SK-N-MC (cell line): ENCODE measurements around the gene NUBP1.

Experiments used
- DNase-seq: peaks from one replicate; pipeline ENCODE4 v3.0.0-alpha.2; 2011; ENCODE audit warnings: low read depth, low spot score
- H3K27ac ChIP-seq: fragments of 200-600 bp; sonication (generic); 2 replicates; pipeline ENCODE4 v1.5.1; 2016; ENCODE audit warnings: mixed run types
- H3K36me3 ChIP-seq: fragments of 200-600 bp; sonication (generic); 2 replicates; pipeline ENCODE4 v1.6.1; 2017; ENCODE audit warnings: antibody characterized with exemption, low read length, mixed read lengths; ENCODE audit not compliant: insufficient read depth
- H3K4me3 ChIP-seq: fragments of 200-600 bp; sonication (generic); 2 replicates; pipeline ENCODE4 v1.5.1; 2016
- H3K9ac ChIP-seq: fragments of 200-600 bp; sonication (generic); 2 replicates; pipeline ENCODE4 v1.8.0; 2017; ENCODE audit warnings: mixed run types, mixed read lengths; ENCODE audit not compliant: insufficient read length
- H3K9me3 ChIP-seq: fragments of 200-600 bp; sonication (generic); 2 replicates; pipeline ENCODE4 v1.6.1; 2017; ENCODE audit warnings: low read depth, mild to moderate bottlenecking, antibody characterized with exemption, low read length, moderate library complexity, mixed read lengths
- EZH2 ChIP-seq: fragments of 200-600 bp; sonication (generic); IDR thresholded peaks from one replicate; pipeline ENCODE4 v1.6.1; 2017; ENCODE audit warnings: antibody characterized with exemption
- FOXP2 ChIP-seq: optimal IDR thresholded peaks from 2 replicates; pipeline ENCODE3; 2011; ENCODE audit warnings: mild to moderate bottlenecking, moderate library complexity; ENCODE audit not compliant: insufficient read depth; ENCODE audit errors: extremely low read length, control extremely low read depth
- POLR2AphosphoS5 ChIP-seq: IDR thresholded peaks from 2 replicates; pipeline ENCODE4 v1.6.1; 2012; ENCODE audit warnings: mild to moderate bottlenecking, low read depth, low read length, borderline replicate concordance

NUBP1 gene

DNA sequence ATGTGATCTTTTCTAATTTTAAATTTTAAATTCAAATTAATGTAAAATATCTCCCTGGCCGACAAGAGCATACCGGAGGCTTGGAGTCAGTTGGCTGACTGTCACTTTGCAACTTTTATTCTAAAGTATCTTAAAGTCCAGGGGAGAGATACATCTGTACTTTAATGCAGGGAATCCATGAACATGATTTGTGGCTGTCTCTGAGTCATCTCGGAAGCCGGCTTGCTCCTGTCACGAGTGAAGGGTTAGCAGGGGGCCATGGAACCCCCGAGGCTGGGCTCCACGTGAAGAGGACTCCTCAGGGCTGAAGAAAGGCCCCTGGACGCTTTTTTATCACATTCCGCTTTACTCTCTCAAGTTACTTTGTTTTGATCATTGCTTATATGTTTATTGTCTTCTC lies 61.7 kb downstream of the NUBP1 start:
- H3K36me3 ChIP-seq = no peaks in the 10 kb centered on the region
- no peak overlapping the region for H3K4me3 ChIP-seq
- no peak for DNase-seq
- no peak overlapping the region for H3K9ac ChIP-seq
- TF ChIP-seq EZH2 (no peak), POLR2AphosphoS5 (no peak), FOXP2 (no peak)
- H3K9me3 ChIP-seq = no peaks in the 10 kb centered on the region
- no peak overlapping the region for H3K27ac ChIP-seq

DNA sequence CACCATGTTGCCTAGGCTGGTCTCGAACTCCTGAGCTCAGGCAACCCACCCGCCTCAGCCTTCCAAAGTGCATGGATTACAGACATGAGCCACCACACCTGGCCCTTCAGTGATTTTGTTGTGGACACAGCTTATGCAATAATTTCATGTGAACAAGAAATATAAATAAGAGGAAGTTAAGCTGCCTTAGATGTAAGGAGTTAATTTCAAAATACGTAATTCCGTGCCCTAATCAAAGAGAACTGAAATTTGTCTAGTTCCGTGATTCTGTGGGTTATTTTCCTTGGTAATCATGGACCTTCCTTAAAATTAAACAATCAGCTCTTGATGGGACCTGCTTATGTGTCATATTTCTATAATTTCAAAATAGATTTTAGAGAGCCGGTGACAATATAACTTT lies 63.1 kb downstream of the NUBP1 start:
- TF ChIP-seq EZH2 = no peak
- TF ChIP-seq POLR2AphosphoS5 = no peak
- TF ChIP-seq FOXP2 = no peak
- Histone ChIP-seq H3K27ac (no peak overlapping the region), H3K36me3 (no peaks in the 10 kb centered on the region), H3K4me3 (no peak overlapping the region), H3K9ac (no peak overlapping the region), H3K9me3 (no peaks in the 10 kb centered on the region)
- DNase-seq = no peak

DNA sequence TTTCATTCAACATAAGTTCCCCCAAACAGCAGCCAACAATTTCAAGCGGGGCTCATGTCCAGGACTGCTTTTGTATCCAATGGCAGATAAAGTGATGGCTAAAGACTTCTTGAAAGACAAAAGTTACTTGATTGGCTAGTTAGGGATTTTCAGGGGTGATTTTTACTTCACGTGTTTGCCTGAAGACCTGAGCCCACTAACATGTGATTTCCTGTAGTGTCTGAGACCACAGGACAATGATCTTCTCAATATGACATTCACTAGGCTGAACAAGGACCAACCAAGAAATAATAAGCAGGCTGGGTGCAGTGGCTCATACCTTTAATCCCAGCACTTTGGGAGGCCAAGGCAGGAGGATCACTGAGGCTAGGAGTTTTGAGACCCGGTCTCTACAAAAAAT lies 64.6 kb downstream of the NUBP1 start:
- TF ChIP-seq EZH2 (no peak), FOXP2 (no peak), POLR2AphosphoS5 (no peak)
- DNase-seq = no peak
- no peaks in the 10 kb centered on the region for H3K9me3 ChIP-seq
- H3K9ac ChIP-seq = no peak overlapping the region
- no peak overlapping the region for H3K27ac ChIP-seq
- H3K4me3 ChIP-seq = no peak overlapping the region
- no peaks in the 10 kb centered on the region for H3K36me3 ChIP-seq

DNA sequence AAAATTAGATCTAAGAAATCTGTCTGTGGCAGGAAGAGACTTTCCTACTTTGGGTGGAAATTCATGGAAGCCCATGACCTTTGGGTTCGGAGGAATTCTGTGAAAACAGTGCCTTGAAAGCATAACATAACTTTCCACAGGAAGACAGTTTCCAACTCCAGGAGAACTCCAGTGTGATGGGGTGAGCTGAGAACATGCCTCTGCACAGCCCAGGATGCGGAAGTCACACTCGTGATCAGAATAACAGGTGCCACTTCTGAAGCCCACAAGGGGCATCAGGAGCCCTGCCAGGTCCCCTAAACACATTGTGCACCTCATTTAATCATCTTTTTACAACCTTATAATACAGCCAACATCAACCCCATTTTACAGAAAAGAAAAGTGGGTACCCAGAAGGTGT lies 65.2 kb downstream of the NUBP1 start:
- no peaks in the 10 kb centered on the region for H3K36me3 ChIP-seq
- no peak for DNase-seq
- H3K27ac ChIP-seq = no peak overlapping the region
- H3K4me3 ChIP-seq = no peak overlapping the region
- H3K9ac ChIP-seq = no peak overlapping the region
- TF ChIP-seq FOXP2 (no peak), EZH2 (no peak), POLR2AphosphoS5 (no peak)
- H3K9me3 ChIP-seq = no peaks in the 10 kb centered on the region

DNA sequence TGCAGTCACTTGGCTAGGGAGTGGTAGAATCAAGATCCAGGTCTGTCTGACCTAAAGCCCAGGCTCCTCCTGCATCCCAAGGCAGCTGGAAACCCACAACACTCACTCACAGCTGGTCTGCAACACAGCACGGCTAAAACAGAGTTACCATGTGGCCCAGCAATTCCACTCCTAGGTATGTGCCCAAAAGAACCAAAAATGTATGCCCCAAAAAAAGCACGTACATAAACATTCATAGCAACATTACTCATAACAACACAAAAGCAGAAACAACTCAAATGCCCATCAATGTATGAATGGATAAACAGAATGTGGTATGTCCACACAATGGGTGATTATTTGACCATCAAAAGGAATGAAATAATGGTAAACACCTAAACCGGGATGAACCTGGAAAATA lies 66.1 kb downstream of the NUBP1 start:
- DNase-seq = no peak
- Histone ChIP-seq H3K36me3 (no peaks in the 10 kb centered on the region), H3K27ac (no peak overlapping the region), H3K9ac (no peak overlapping the region), H3K9me3 (no peaks in the 10 kb centered on the region), H3K4me3 (no peak overlapping the region)
- TF ChIP-seq FOXP2 (no peak), EZH2 (no peak), POLR2AphosphoS5 (no peak)

DNA sequence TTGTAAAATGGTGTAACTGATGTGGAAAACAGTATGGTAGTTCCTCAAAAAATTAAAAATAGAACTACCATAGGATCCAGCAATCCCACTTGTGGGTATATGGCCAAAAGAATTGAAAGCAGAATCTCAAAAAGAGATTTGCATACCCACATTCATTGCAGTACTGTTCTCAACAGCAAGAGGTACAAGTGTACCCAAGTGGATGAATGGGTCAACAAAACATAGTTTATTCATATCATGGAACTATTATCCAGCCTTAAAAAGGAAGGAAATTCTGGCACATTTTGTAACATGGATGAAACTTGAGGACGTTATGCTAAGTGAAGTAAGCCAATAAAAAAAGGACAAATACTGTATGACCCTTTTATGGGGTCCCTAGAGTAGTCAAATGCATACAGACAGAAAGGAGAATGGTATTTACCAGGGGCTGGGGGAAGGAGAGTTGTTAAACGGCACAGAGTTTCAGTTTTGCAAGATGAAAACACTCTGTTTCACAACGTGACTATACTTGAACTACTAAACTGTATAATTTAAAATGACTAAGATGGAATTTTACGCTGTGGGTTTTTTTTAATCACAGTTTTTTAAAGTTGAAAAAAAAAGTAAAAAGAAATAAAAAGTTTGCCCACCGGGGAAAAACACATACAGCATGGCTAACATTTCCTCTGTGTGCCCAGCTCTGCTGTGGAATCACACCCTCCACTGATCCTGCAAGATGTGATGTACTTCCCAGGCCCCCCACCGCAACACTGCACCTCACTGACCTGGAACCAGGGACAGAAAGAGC lies 68.9 kb downstream of the NUBP1 start:
- Histone ChIP-seq H3K9me3 (no peaks in the 10 kb centered on the region), H3K27ac (no peak overlapping the region), H3K4me3 (no peak overlapping the region), H3K9ac (no peak overlapping the region), H3K36me3 (no peaks in the 10 kb centered on the region)
- TF ChIP-seq EZH2 = no peak
- TF ChIP-seq POLR2AphosphoS5 = no peak
- no peak for TF ChIP-seq FOXP2
- no peak for DNase-seq

DNA sequence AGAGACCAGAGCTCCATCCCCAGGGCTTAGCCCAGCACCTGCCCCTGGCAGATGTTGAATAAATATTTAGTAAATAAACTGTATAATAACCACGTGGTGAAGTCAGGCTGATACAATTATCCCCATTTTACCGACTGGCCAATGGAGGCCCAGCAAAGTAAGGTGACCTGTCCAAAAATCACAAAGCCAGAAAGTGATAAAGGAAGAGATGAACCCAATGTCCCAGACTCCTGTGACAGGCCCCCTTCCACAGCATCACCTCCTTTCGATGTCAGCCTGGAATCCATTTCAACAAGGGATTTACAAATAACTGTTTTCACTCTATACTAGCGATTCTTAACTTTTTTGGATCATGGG lies 69.4 kb downstream of the NUBP1 start:
- Histone ChIP-seq H3K9ac (no peak overlapping the region), H3K9me3 (no peaks in the 10 kb centered on the region), H3K27ac (no peak overlapping the region), H3K4me3 (no peak overlapping the region), H3K36me3 (no peaks in the 10 kb centered on the region)
- no peak for DNase-seq
- TF ChIP-seq POLR2AphosphoS5 (no peak), EZH2 (no peak)

DNA sequence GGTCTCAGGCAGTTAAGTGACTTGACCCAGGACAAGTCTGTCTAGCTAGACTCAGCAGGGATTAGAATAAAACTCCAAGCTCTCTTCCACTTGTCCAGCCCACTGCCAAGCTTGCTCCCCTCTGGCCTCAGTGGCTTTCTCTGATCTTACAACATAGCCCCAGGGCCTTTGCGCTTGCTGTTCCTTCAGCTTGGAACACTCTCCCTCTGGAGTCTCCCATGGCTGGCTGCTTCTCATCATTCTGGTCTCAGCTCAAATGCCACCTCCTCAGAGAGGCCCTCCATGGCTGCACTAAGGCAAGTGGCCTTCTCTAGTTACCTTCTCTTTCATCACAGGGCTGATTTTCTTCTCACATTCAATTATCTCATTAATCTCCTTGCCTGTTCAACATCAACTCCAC lies 73.9 kb downstream of the NUBP1 start:
- H3K9ac ChIP-seq = no peak overlapping the region
- H3K36me3 ChIP-seq = no peaks in the 10 kb centered on the region
- H3K4me3 ChIP-seq = no peak overlapping the region
- H3K9me3 ChIP-seq = no peaks in the 10 kb centered on the region
- no peak for DNase-seq
- no peak overlapping the region for H3K27ac ChIP-seq
- TF ChIP-seq EZH2 = no peak
- TF ChIP-seq FOXP2 = no peak
- no peak for TF ChIP-seq POLR2AphosphoS5

DNA sequence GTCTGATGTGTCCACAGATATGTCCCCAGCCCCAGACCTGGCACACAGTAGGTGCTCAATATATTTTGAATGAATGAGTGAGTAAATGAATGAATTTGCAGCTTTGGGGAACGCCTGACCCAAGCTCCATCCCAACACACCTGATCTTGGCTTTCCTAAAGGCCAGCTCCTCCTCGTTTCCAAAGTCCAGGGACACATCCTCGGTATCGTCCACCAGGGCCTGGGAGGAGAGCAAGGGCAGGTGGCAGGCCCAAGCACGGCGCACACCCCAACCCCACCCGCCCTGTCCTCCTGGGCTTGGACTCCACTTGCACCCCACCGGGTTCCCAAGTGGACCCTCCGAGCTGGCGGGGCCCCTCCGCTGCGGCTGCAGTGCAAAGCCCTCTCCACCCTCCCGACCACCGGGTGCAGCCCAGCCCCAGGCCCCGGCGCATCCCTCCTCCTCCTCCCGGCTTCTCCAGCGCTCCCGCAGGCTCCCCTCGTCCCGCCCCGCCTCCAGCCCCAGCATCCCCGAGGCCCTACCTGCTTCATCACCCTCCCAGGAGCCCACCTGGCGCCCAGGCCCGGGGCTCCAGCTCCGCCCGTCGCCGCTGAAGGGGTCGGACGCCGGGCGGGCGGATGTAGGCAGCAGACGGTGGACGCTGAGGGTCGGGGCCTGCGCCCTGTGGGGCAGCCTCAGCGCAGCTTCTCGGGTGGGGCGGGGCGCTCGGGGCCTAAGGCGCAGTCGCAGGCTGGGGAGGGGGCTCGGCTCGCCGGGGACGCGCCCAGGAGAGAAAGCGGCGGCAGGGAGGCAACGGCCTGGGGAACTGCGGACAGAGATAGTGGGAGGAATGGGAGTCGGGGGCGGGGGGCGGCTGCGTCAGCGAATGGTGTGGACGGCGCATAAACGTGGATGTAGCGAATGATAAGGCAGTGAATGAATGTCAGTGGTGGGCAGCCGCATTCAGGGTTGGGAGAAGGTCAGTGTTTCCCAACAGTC lies 74.6 kb downstream of the NUBP1 start, which contains the start of gene TVP23A:
Gene TVP23A, minus strand, starts transcription at position 832 of the 979 bp plus-strand sequence. Its CDS starts 301 bp downstream, at position 531.
- no peak within 1 kb of the TSS for H3K27ac ChIP-seq
- H3K4me3 ChIP-seq = no peak within 1 kb of the TSS
- DNase-seq = no peak
- no peaks in the 10 kb centered on the region for H3K9me3 ChIP-seq
- H3K36me3 ChIP-seq = no peaks in the 10 kb centered on the region
- TF ChIP-seq POLR2AphosphoS5 = no peak
- no peak within 1 kb of the TSS for H3K9ac ChIP-seq
